Activated T-helper 1 cell treated with anti-CD3 and anti-CD28 coated beads, Interleukin-12 subunit alpha, Interleukin-12 subunit beta, Interleukin-2, Interleukin-4 antibody, amounts not matched to agents 30 ng/mL and 10 ng/mL and 1 ng/mL, durations not matched to agents 14 hours and 24 hours and 36 hours (primary cell): ENCODE data around the gene ACSS3. TPM values are rescaled to one million over a fixed set of nuclear protein-coding genes. Genes with fewer than 3 reads are reported as not detected.
"Not testable (repeated sequence)": the region's sequence is repeated elsewhere in the genome, so short reads cannot be mapped to it uniquely, and the experiment has no call there.

Experiments
- DNase-seq: peaks from one replicate; pipeline ENCODE4 v3.0.0; 2021; ENCODE audit warnings: low spot score
- H3K27ac Mint-ChIP-seq: one replicate; pipeline ENCODE4 v1.8.0; 2021; ENCODE audit warnings: mild to moderate bottlenecking, mixed read lengths
- H3K27me3 Mint-ChIP-seq: one replicate; pipeline ENCODE4 v1.8.0; 2022; ENCODE audit warnings: mild to moderate bottlenecking, moderate library complexity, mixed read lengths; ENCODE audit not compliant: insufficient read depth
- H3K36me3 Mint-ChIP-seq: one replicate; pipeline ENCODE4 v1.8.0; 2021; ENCODE audit warnings: low read depth, mixed read lengths
- H3K4me1 Mint-ChIP-seq: one replicate; pipeline ENCODE4 v1.8.0; 2021; ENCODE audit warnings: low read depth, mixed read lengths
- H3K4me3 Mint-ChIP-seq: one replicate; pipeline ENCODE4 v1.8.0; 2021; ENCODE audit warnings: mild to moderate bottlenecking, moderate library complexity, mixed read lengths
- H3K9me3 Mint-ChIP-seq: one replicate; pipeline ENCODE4 v1.8.0; 2021; ENCODE audit warnings: mixed read lengths
- intact Hi-C: fragments of 100-400 bp; cut with micrococcal nuclease; formaldehyde crosslinking; loops from one replicate; pipeline ENCODE4 v1.15.1; 2024
- total RNA-seq: library from RNA; stranded (reverse); gene quantifications from 2 replicates; pipeline ENCODE4 v1.2.3, GENCODE V29; 2022

ACSS3 gene, protein sequence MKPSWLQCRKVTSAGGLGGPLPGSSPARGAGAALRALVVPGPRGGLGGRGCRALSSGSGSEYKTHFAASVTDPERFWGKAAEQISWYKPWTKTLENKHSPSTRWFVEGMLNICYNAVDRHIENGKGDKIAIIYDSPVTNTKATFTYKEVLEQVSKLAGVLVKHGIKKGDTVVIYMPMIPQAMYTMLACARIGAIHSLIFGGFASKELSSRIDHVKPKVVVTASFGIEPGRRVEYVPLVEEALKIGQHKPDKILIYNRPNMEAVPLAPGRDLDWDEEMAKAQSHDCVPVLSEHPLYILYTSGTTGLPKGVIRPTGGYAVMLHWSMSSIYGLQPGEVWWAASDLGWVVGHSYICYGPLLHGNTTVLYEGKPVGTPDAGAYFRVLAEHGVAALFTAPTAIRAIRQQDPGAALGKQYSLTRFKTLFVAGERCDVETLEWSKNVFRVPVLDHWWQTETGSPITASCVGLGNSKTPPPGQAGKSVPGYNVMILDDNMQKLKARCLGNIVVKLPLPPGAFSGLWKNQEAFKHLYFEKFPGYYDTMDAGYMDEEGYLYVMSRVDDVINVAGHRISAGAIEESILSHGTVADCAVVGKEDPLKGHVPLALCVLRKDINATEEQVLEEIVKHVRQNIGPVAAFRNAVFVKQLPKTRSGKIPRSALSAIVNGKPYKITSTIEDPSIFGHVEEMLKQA
- total RNA-seq, result not detected in 2 replicates

DNA sequence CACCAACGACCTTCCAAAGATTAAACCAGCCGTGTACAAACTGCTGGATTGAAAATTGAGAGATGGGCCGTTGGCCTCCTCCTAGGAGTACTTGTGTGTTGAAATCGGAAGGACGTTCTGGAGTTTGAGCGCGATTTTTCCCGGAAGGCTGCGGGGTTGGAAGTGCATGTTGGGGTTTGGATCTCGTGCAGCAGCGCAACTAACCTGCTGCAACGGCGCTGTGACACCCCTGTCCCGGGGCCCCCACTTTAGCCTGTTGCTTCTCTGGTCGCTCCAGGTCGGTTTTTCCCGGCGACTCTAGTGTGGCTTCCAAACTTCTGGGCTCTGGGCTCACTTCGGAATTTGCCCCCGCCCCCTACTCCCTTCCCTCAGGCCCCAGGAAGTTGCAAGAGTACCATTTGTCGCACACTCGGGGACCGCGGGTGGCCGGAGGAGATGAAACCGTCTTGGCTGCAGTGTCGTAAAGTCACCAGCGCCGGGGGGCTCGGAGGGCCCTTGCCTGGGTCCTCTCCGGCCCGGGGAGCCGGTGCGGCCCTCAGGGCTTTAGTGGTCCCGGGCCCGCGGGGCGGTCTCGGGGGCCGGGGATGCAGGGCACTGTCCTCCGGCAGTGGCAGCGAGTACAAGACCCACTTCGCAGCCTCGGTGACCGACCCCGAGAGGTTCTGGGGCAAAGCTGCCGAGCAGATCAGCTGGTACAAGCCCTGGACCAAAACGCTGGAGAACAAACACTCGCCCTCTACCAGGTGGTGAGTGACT is at the start of gene ACSS3:
Gene ACSS3 (plus strand): TSS at position 394 of the 756 bp plus-strand sequence. CDS start 42 bp downstream, at position 436.
- intact Hi-C loops, result no loop called here
- Mint-ChIP-seq H3K36me3 (no peaks in the 10 kb centered on the region), H3K27me3 (peaks cover 11% of the 10 kb centered on the region), H3K9me3 (no peaks in the 10 kb centered on the region), H3K4me3 (no peak within 1 kb of the TSS), H3K4me1 (no peaks in the 10 kb centered on the region), H3K27ac (no peak within 1 kb of the TSS)
- no peak for DNase-seq

DNA sequence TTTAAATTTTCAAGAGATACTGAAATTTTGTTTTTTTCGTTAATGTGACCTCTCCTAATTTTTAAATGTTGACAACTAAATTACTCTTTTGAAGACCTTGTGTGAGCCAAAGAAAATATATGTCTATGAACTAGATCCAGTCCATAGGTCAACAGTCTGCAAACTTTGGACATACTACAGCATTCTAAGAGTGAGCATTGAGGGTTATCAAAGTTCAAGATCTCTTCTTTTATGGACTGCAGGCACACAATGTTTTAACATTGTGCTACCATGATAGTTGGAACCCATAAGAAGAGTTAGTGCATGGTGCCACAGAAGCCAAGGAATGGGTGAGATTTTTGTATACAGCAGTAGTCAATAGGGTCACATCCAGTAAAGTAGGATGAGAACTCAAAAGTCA is 43.0 kb upstream of the ACSS3 start:
- Mint-ChIP-seq H3K27me3 (no peaks in the 10 kb centered on the region), H3K4me3 (no peak overlapping the region), H3K36me3 (no peaks in the 10 kb centered on the region), H3K4me1 (no peaks in the 10 kb centered on the region), H3K9me3 (peaks cover 3% of the 10 kb centered on the region), H3K27ac (no peak overlapping the region)
- intact Hi-C loops, result no loop called here
- DNase-seq, result no peak

DNA sequence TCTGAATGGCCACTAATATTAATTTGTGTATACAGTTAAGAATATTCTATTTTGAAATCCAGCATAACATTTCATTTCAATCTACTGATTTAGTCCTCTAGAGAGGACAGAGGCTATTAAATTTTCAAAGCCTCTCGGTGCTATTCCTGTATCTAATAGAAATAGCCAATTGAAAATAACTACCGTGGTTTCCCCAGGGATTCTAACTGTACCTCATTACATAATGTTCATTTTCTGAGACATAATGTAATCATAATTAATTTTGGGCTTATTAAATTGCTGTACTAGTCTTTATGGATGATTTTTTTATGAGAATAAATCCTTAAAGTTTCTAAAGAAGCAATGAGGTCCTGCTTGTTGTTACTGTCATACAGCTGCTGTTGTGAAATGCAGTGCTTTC is 38.6 kb upstream of the ACSS3 start:
- Mint-ChIP-seq H3K36me3 (no peaks in the 10 kb centered on the region), H3K9me3 (peaks cover 3% of the 10 kb centered on the region), H3K4me1 (no peaks in the 10 kb centered on the region), H3K27ac (no peak overlapping the region), H3K4me3 (no peak overlapping the region), H3K27me3 (no peaks in the 10 kb centered on the region)
- DNase-seq, result no peak
- intact Hi-C loops, result no loop called here

DNA sequence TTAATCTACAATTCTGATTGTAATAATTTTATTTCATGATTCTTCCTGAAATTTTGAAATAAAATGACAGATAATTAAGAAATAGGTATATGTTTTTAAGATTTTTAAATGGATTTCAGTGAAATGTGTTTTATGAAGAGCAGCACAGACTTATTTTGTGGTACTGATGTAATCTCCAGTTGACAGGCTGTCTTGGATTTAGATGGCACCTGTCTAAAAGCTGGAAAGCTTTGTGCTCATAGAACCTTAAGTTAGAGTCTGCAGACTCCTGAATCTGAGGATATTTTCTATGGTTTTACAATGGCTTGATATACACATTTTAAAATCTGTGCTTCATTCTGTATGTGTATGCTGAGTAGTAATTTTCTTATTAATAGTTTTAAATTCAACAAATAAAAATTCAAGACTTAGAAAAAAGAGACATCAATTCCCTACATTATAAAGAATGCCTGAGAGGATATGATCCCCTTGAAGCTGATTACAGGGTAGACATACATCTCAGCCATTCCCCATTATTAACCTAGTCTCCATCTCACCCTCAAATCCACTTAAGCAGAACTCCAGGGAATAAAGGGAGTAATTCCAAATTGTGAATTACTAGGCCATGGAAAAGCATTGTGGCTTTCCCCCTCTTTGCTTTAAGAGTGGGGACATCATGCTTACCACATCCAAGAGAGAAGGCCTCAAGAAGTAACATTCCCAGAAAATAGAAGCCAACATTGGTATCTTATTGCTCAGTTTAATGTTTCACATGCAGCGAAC is 33.7 kb upstream of the ACSS3 start:
- H3K9me3 Mint-ChIP-seq, result no peaks in the 10 kb centered on the region
- no peak for DNase-seq
- H3K4me3 Mint-ChIP-seq, result no peak overlapping the region
- H3K4me1 Mint-ChIP-seq, result no peaks in the 10 kb centered on the region
- H3K36me3 Mint-ChIP-seq, result no peaks in the 10 kb centered on the region
- no peak overlapping the region for H3K27ac Mint-ChIP-seq
- intact Hi-C loops, result no loop called here
- no peaks in the 10 kb centered on the region for H3K27me3 Mint-ChIP-seq

DNA sequence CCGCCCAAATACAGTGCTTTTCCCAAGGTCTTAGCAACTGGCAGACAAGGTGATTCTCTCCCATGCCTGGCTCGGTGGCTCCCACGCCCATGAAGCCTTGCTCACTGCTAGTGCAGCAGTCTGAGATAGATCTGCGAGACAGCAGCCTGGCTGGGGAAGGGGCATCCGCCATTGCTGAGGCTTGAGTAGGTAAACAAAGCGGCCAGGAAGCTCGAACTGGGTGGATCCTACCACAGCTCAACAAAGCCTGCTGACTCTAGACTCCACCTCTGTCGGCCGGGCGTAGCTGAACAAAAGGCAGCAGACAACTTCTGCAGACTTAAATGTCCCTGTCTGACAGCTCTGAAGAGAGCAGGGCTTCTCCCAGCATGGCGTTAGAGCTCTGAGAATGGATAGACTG is 12.9 kb upstream of the ACSS3 start:
- H3K36me3 Mint-ChIP-seq, DNase-seq, H3K27ac Mint-ChIP-seq, H3K27me3 Mint-ChIP-seq, intact Hi-C loops, H3K9me3 Mint-ChIP-seq, H3K4me1 Mint-ChIP-seq, H3K4me3 Mint-ChIP-seq: not testable (repeated sequence)

DNA sequence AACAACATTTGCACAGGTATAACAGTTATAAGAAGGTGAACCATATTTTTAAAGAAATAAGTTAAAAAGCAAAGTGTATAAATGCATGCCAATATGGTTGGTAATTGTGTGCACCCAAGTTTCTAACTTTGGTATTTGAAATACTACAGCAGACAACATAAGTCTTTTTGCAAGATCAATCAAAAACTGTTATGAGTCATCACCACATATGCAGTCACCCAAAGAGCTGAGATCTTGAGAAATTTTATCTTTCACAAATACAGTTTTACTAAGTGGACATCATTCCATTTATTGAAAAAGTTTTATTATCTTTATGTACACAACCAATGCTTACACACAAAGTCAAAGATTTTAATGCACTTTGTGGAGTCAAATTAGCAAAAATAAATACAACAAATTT is 7.0 kb upstream of the ACSS3 start:
- Mint-ChIP-seq H3K4me3 (no peak overlapping the region), H3K9me3 (peaks cover 4% of the 10 kb centered on the region), H3K36me3 (no peaks in the 10 kb centered on the region), H3K27me3 (no peaks in the 10 kb centered on the region), H3K4me1 (no peaks in the 10 kb centered on the region), H3K27ac (no peak overlapping the region)
- DNase-seq, result no peak
- intact Hi-C loops, result no loop called here

DNA sequence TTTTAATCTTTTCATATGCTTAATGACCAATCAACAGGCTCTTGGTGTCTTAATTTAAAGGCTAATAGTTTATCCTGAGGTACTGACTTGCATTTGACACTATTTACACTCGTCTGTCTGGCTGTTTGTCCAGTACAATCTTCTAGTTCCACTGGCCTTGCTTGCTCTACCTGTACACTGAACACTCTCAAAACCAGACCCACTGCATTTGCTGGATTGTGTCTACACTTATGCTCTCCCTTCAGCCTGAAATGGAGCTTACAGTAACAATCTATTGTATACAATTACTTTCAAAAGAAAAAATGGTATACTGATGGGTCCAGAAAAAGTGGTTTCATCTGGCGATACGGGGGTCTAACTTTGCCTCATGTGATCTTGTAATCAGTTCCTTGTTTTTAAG is 2.3 kb upstream of the ACSS3 start:
- no peak overlapping the region for H3K27ac Mint-ChIP-seq
- H3K4me1 Mint-ChIP-seq, result no peaks in the 10 kb centered on the region
- no peaks in the 10 kb centered on the region for H3K9me3 Mint-ChIP-seq
- H3K27me3 Mint-ChIP-seq, result peaks cover 11% of the 10 kb centered on the region
- DNase-seq, result no peak
- intact Hi-C loops, result no loop called here
- no peak overlapping the region for H3K4me3 Mint-ChIP-seq
- no peaks in the 10 kb centered on the region for H3K36me3 Mint-ChIP-seq

DNA sequence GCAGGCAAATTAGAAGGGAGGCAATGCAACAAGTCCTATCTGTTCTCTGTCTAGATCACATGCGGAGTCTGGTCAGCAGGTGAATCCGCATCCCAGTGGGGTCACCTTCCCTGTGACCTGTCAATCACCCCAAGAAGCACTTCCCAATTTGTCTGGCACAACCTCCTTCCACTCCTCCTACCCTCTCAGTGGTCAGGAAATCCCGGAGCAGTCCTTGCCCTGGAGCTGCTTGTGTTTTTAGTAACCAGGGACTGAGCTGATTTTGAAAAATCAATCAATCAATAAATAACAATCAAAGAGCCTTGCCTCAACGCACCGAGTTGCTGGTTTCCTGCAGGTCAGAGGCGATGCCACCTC is 572 bp upstream of the ACSS3 start:
- no peak overlapping the region for H3K4me3 Mint-ChIP-seq
- intact Hi-C loops, result no loop called here
- no peaks in the 10 kb centered on the region for H3K36me3 Mint-ChIP-seq
- H3K9me3 Mint-ChIP-seq, result no peaks in the 10 kb centered on the region
- peaks cover 11% of the 10 kb centered on the region for H3K27me3 Mint-ChIP-seq
- no peak overlapping the region for H3K27ac Mint-ChIP-seq
- DNase-seq, result no peak
- no peaks in the 10 kb centered on the region for H3K4me1 Mint-ChIP-seq

DNA sequence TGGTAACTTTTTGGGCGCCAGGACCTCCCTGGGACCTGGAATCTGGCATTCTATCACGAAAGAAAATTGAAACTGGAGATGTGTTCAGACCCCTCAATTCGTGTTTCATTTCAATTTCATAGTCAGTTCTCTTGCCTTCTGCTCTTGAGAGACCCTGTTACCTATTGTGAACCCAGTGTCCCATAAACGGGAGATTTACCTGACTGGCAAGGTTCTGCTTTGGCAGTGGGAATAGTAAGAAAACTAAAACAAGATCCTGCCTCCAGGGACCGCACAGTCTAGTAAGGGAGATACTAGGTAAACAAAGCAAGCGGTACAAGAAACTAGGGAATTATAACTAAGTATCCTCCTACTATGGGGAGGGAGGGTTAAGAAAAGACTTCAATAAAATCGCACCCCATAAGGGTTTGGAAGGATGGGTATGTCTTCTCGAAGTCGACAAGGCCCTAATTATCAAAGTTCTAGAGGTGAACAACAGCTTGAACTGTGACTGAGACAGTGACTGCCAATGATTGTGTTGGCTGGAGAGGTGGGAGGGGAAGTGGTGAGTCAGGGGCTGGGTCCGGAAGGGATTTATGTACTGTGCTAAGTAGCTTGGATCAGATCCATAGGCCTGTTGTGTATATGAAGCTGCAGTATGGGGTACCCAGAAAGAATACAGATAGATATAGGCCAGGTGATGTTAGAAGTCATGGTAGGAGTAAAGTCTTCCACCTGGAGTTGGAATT is 754 bp downstream of the ACSS3 start:
- H3K36me3 Mint-ChIP-seq, result no peaks in the 10 kb centered on the region
- no peak overlapping the region for H3K27ac Mint-ChIP-seq
- H3K4me3 Mint-ChIP-seq, result no peak overlapping the region
- intact Hi-C loops, result no loop called here
- no peaks in the 10 kb centered on the region for H3K4me1 Mint-ChIP-seq
- DNase-seq, result no peak
- H3K27me3 Mint-ChIP-seq, result peaks cover 11% of the 10 kb centered on the region
- H3K9me3 Mint-ChIP-seq, result no peaks in the 10 kb centered on the region

DNA sequence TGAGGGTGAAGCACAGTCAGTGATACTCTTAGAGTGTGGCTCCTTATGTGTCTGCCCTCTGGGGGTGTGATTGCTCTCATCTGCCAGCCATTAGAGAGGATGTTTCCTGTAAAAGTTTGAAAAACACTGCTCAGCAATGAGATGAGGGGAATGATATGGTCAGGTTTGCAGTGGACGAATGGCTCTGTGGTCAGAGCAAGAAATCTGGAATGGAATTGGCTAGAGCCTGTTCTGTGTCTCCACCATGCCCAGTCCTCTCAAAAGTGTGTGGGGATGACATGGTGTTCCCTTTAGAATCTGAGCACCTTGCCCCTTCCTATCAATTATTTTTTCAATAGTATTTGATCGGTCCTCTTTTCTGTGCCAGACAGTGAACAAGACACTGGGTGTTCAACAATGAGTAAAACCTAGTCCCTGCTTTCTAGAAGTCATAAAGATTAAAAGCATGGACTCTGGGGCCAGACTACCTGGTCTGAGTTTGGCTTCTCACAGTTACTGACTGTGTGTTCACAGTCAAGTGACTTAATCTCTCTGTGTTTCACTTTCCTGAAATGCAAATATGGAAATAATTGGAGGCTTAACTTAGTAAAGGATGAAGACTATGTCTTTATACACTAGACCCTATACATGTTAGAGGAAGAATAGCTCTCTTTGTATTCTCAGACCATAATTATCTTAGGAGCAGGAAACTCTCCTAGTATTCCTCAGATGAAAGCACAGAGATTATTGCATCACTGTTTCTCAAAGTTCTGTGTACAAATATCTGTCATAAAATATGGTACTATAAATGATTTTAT is 1.6 kb downstream of the ACSS3 start:
- H3K36me3 Mint-ChIP-seq, result no peaks in the 10 kb centered on the region
- H3K4me1 Mint-ChIP-seq, result no peaks in the 10 kb centered on the region
- intact Hi-C loops, result no loop called here
- no peak overlapping the region for H3K27ac Mint-ChIP-seq
- no peak for DNase-seq
- no peak overlapping the region for H3K4me3 Mint-ChIP-seq
- H3K27me3 Mint-ChIP-seq, result peaks cover 11% of the 10 kb centered on the region
- H3K9me3 Mint-ChIP-seq, result no peaks in the 10 kb centered on the region

DNA sequence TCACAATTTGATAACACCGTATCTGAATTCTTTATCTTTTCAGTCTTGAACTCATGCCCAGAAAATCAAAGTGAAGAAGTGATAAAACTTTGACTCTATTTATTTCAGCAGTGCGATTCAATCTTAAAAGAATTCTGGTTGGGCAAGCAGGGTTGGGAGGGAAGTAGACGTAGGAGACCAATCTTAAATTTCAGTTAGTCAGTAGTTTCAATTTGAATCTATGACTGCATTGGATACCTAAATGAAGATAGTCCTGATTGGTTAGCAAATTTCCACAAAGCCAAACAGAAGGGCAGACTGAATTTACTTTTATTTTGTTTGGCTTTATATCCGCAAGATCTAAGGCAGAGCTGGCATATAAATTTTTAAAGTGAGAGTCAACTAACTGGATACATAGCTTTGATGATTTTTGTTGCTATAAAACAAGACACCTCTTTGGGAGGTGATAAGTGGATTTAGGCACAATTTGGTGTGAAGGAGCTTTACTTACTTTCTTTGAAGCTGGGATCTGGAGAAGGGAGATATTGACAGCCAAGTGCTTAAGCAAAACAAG is 2.6 kb downstream of the ACSS3 start:
- Mint-ChIP-seq H3K4me3 (no peak overlapping the region), H3K4me1 (no peaks in the 10 kb centered on the region), H3K9me3 (no peaks in the 10 kb centered on the region), H3K27ac (no peak overlapping the region), H3K36me3 (no peaks in the 10 kb centered on the region), H3K27me3 (peaks cover 11% of the 10 kb centered on the region)
- intact Hi-C loops, result no loop called here
- no peak for DNase-seq
